Hematopoietic multipotent progenitor cell treated with erythropoietin and hydrocortisone succinate and interleukin-3 and kit ligand, for 17 days (in vitro differentiated cells): ENCODE data around the gene DENND5B.
"Not testable (repeated sequence)": the region's sequence is repeated elsewhere in the genome, so short reads cannot be mapped to it uniquely, and the experiment has no call there.

ENCODE experiments used
- DNase-seq: peaks from one replicate; pipeline ENCODE4 v3.0.0-alpha.2; 2015; ENCODE audit warnings: low spot score

Gene DENND5B

GRCh38 chr12:31375422-31375821, 215.5 kb downstream of the DENND5B start:
- not testable (repeated sequence) for DNase-seq

DNA sequence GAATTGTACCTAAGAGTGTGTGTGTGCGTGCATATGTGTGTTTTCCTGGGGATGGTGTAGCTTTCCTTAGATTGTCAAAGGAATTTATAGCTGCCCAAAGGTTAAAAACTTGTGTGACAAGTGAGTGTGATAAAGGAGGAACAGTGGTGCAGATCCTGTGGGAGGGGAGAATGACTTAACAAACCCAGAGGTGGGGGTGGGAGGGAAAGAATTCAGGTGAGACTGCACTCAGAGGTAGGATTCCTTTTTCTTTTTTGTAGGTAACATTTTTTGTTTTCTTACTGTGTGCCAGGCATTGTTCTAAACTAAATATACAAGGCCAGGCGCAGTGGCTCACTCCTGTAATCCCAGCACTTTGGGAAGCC, 219.7 kb downstream of the DENND5B start:
- DNase-seq: no peak

DNA sequence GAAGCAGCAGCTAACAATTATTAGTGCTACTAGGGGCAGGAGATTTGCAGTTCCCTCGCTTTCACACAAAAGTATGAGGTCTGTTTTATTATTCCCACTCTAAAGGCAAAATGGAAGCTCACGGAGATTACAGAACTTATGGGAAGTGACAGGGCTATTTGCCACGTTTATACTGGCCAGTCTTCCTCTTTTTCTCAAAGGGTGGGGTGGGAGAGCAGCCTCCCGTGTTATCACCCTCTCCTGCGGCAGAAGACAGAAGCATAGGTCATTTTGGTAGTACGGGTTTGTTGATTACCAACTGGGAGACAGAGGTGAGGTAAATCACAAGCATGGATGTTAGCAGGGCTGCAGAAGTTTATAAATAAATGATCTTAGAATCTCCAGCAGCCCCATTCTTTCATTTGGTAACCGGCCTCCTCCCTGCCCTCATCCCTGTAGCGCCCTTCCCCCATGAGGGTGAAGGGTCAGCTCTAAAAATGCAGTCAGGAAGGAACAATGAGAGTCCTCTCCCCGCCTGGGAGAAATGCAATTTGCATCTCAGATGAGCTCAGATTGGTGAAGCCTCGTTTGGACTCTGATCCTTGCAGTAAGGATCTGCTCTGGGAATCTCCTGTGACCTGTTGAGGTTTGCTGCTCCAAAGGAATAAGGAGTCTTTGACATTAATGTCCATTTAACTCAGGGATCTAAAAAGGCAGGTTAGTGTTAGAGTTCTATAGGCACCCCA, 220.2 kb downstream of the DENND5B start:
- DNase-seq: no peak

GRCh38 chr12:31369712-31370521, 221.0 kb downstream of the DENND5B start:
- no peak for DNase-seq

- DNase-seq: no peak
These were observed 222.1 kb downstream of the DENND5B start for GRCh38 chr12:31368666-31369361.

DNA sequence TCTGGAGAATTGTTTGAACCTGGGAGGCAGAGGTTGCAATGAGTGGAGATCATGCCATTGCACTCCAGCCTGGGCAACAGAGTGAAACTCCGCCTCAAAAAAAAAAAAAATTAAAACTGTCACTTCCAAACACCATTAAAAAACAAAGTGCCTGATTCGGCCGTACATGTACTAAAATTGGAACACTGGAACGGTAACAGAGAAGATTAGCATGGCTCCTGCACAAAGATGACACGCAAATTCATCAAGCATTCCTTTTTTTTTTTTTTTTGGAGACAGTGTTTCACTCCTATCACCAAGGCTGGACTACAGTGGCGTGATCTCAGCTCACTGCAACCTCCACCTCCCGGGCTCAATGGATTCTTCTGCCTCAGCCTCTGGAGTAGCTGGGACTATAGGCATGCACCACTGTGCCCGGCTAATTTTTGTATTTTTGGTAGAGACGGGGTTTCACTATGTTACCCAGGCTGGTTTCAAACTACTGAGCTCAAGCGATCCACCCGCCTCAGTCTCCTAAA, 224.8 kb downstream of the DENND5B start:
- DNase-seq: no peak

- DNase-seq: no peak
These were observed 227.1 kb downstream of the DENND5B start for GRCh38 chr12:31363831-31364230.

GRCh38 chr12:31363416-31363809, 227.5 kb downstream of the DENND5B start:
- no peak for DNase-seq

- DNase-seq: peak; percentile 13
These were observed 228.0 kb downstream of the DENND5B start for GRCh38 chr12:31362759-31363415.

GRCh38 chr12:31362115-31362758, 228.7 kb downstream of the DENND5B start:
- DNase-seq: no peak

- no peak for DNase-seq
These were observed 229.2 kb downstream of the DENND5B start for GRCh38 chr12:31361730-31362114.

DNA sequence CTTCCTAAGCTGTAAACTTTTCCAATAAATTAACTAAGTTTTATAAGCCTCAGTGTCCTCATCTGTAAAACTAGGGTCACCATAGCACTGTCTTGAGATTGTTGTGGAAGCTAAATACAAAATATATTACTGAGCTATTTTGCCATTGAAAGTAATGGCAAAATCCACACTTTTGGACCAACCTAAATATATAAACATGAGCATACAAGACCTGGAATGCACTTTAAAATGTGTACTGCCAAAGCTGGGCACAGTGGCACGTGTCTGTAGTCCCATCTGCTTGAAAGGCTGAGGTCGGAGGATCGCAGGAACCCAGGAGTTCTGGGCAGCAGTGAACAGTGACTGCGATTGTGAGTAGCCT, 235.2 kb downstream of the DENND5B start:
- DNase-seq: no peak

- no peak for DNase-seq
These were observed 236.9 kb downstream of the DENND5B start for GRCh38 chr12:31353750-31354708.

DNA sequence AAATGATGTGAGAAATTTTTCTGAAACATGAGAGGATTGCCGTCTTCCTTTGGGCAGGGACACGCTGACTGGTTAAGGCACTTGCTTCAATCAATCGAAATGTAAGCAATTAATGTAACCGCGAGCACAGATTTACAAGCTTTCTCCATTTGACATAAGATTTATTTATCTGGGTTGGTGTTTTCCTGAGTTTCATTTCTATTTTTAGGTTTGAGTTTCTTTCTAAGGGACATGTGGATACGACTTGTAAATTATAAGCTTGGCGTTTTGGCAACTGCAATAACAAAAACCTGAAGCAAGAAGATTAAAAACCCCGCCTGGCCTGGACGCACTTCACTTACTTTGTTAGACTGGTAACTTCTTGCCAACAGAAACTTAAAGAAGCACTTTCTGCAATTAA, 244.7 kb downstream of the DENND5B start:
- no peak for DNase-seq

- DNase-seq: no peak
These were observed 247.8 kb downstream of the DENND5B start for GRCh38 chr12:31343139-31343538.

GRCh38 chr12:31342286-31342685, 248.7 kb downstream of the DENND5B start:
- DNase-seq: no peak

- no peak for DNase-seq
These were observed 250.9 kb downstream of the DENND5B start for GRCh38 chr12:31339831-31340622.

DNA sequence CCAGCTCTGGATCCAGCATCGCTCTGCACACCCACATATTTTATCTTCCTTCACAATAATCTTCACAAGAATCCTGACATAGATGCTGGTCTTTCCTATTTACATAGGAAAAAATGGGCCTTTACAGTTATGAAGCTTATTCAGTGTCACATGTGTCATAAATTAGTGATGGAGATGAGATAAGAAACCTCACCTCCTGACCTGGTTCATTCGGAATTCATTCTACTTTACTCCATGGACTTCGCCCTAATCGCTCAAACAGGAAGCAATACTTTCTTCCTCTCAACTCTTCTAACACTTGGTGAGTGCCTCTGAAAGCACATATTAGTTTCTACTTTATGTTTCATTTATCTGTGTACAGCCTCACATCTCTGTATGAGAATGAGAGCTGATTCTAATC, 253.0 kb downstream of the DENND5B start:
- no peak for DNase-seq
